Common myeloid progenitor, CD34-positive (primary cell): ENCODE measurements around the gene MND1. TPM values are rescaled to one million over a fixed set of nuclear protein-coding genes. Genes with fewer than 3 reads are reported as not detected.
A peak's percentile ranks its signal among the peaks of the same experiment; 100 is the strongest.

Source experiments
- CTCF ChIA-PET: fragments of 350-600 bp; sonication (Branson Sonifier 250); formaldehyde crosslinking; loops from one replicate; lab custom pipeline; 2021; ENCODE audit warnings: antibody characterized with exemption; lab: Charles Lee
- POLR2A ChIA-PET: fragments of 350-600 bp; sonication (Branson Sonifier 250); formaldehyde crosslinking; loops from one replicate; lab custom pipeline; 2021; ENCODE audit warnings: antibody characterized with exemption; lab: Charles Lee
- DNase-seq, 3 donors: peaks; one replicate each; pipeline versions ENCODE4 v3.0.0 to v3.0.0-alpha.2; 2013
- H3K27ac ChIP-seq, 2 experiments: 1 replicate in 1 of 2; 2 replicates in 1 of 2; pipeline ENCODE4 v1.7.0; 2013; ENCODE audit warnings: inconsistent platforms in 2 of 2, low read length in 2 of 2, mild to moderate bottlenecking in 2 of 2, low read depth in 1 of 2, moderate library complexity in 1 of 2; ENCODE audit not compliant: severe bottlenecking in 2 of 2, insufficient read depth in 1 of 2, poor library complexity in 1 of 2
- H3K27me3 ChIP-seq, 5 experiments: replicated peaks in 2 of 5; 1 replicate in 3 of 5; 2 replicates in 2 of 5; pipeline versions ENCODE4 v1.6.1 to v1.7.0; 2013; ENCODE audit warnings: low read length in 4 of 5, mild to moderate bottlenecking in 2 of 5, moderate library complexity in 2 of 5, inconsistent platforms in 1 of 5; ENCODE audit not compliant: insufficient read depth in 5 of 5, control insufficient read depth in 4 of 5
- H3K36me3 ChIP-seq, 4 experiments: 1 replicate in 2 of 4; 2 replicates in 2 of 4; pipeline versions ENCODE4 v1.6.1 to v1.7.0; 2013; ENCODE audit warnings: low read length in 3 of 4, control low read depth in 1 of 4, mild to moderate bottlenecking in 1 of 4; ENCODE audit not compliant: control insufficient read depth in 4 of 4, insufficient read depth in 4 of 4
- H3K4me1 ChIP-seq, 4 experiments: 1 replicate in 3 of 4; 2 replicates in 1 of 4; pipeline versions ENCODE4 v1.6.1 to v1.7.1; 2013; ENCODE audit warnings: low read length in 3 of 4, mild to moderate bottlenecking in 3 of 4, control low read depth in 1 of 4, inconsistent platforms in 1 of 4, moderate library complexity in 1 of 4; ENCODE audit not compliant: control insufficient read depth in 4 of 4, insufficient read depth in 4 of 4; ENCODE audit errors: control extremely low read depth in 1 of 4
- H3K4me3 ChIP-seq, 7 experiments: 1 replicate in 4 of 7; 2 replicates in 3 of 7; pipeline versions ENCODE4 v1.5.1 to v1.7.0; 2013; ENCODE audit warnings: mild to moderate bottlenecking in 7 of 7, low read length in 6 of 7, moderate library complexity in 6 of 7, inconsistent platforms in 2 of 7, low read depth in 2 of 7, control low read depth in 1 of 7; ENCODE audit not compliant: insufficient read depth in 4 of 7, control insufficient read depth in 1 of 7; ENCODE audit errors: extremely low read depth in 1 of 7
- H3K9me3 ChIP-seq, 5 experiments: 1 replicate in 4 of 5; 2 replicates in 1 of 5; pipeline versions ENCODE4 v1.6.1 to v1.7.1; 2013; ENCODE audit warnings: low read length in 4 of 5, mild to moderate bottlenecking in 2 of 5, inconsistent platforms in 1 of 5, low read depth in 1 of 5, moderate library complexity in 1 of 5; ENCODE audit not compliant: control insufficient read depth in 4 of 5, insufficient read depth in 2 of 5; ENCODE audit errors: control extremely low read depth in 1 of 5
- WGBS: methylation state at CpG from one replicate; pipeline ENCODE4 v1.1.5; 2013; ENCODE audit not compliant: insufficient coverage; 5-methylcytosine and 5-hydroxymethylcytosine counted together
- polyA plus RNA-seq: library from polyadenylated mRNA; unstranded; fragments of 120-200 nt; gene quantifications from one replicate; pipeline ENCODE4 v1.2.1, GENCODE V29; 2013

The MND1 gene
- 4.9 TPM for polyA plus RNA-seq

- peaks cover 12 to 30% (median 21%) of the 10 kb centered on the region in 4 experiments for H3K4me1 ChIP-seq
- H3K36me3 ChIP-seq: peaks cover 0 to 2% (median 0%) of the 10 kb centered on the region in 4 experiments
- no peaks in the 10 kb centered on the region for H3K27me3 ChIP-seq
- WGBS: under 1% methylated on average over 65 of the region's 86 CpGs
- ChIA-PET CTCF (interaction anchor here (0.7 to 6.9 kb wide), 9 partner anchors 18 to 243 kb away, joined by 3 to 62 read pairs (median 4); partner anchors contain the start of gene TMEM131L), POLR2A (interaction anchor here (0.6 to 0.7 kb wide), 2 partner anchors 14 to 230 kb away, joined by 3 to 4 read pairs; no protein-coding TSS in a partner anchor)
- H3K9me3 ChIP-seq: no peaks in the 10 kb centered on the region
- peak within 1 kb of the TSS in 1 of 2 experiments; percentile 50 for H3K27ac ChIP-seq
- peak; percentile 80 to 90 (median 86) for DNase-seq
- H3K4me3 ChIP-seq: peak within 1 kb of the TSS; percentile 82 to 96 (median 93)
Measured at GRCh38 chr4:153344131-153345011, at the start of gene MND1. TSS of gene MND1 (plus strand) at chr4:153344688. CDS start at chr4:153344738, 50 bp downstream.

GRCh38 chr4:153295131-153295755 is 49.2 kb upstream of the MND1 start:
- Histone ChIP-seq H3K27me3 (no peaks in the 10 kb centered on the region), H3K36me3 (peaks cover 0 to 6% (median 0%) of the 10 kb centered on the region in 4 experiments), H3K27ac (no peak overlapping the region), H3K4me3 (no peak overlapping the region), H3K9me3 (peaks cover 0 to 7% (median 6%) of the 10 kb centered on the region in 5 experiments), H3K4me1 (no peaks in the 10 kb centered on the region)
- 96% methylated on average over 40 of the region's 40 CpGs for WGBS
- DNase-seq: no peak
- POLR2A ChIA-PET: no interaction called here
- CTCF ChIA-PET: no interaction called here

GRCh38 chr4:153296040-153296823 is 48.3 kb upstream of the MND1 start:
- DNase-seq: no peak
- Histone ChIP-seq H3K36me3 (peaks cover 0 to 6% (median 0%) of the 10 kb centered on the region in 4 experiments), H3K9me3 (peaks cover 0 to 9% (median 6%) of the 10 kb centered on the region in 5 experiments), H3K27ac (no peak overlapping the region), H3K4me1 (no peaks in the 10 kb centered on the region), H3K4me3 (no peak overlapping the region), H3K27me3 (no peaks in the 10 kb centered on the region)
- 85% methylated on average over 4 of the region's 11 CpGs for WGBS
- POLR2A ChIA-PET: no interaction called here
- CTCF ChIA-PET: no interaction called here

GRCh38 chr4:153297116-153297515 is 47.4 kb upstream of the MND1 start:
- POLR2A ChIA-PET: no interaction called here
- no peak overlapping the region for H3K27ac ChIP-seq
- H3K4me1 ChIP-seq: no peaks in the 10 kb centered on the region
- H3K4me3 ChIP-seq: no peak overlapping the region
- DNase-seq: no peak
- peaks cover 0 to 6% (median 0%) of the 10 kb centered on the region in 4 experiments for H3K36me3 ChIP-seq
- WGBS: 100% methylated on average over 8 of the region's 8 CpGs
- H3K9me3 ChIP-seq: peaks cover 0 to 9% (median 6%) of the 10 kb centered on the region in 5 experiments
- no peaks in the 10 kb centered on the region for H3K27me3 ChIP-seq
- CTCF ChIA-PET: interaction anchor here (0.9 kb wide), 1 partner anchor 154 kb away, joined by 3 read pairs; no protein-coding TSS in a partner anchor

GRCh38 chr4:153310793-153311192 is 33.7 kb upstream of the MND1 start:
- DNase-seq: no peak
- WGBS: 100% methylated on average over 1 of the region's 1 CpG
- Histone ChIP-seq H3K27me3 (no peaks in the 10 kb centered on the region), H3K9me3 (no peaks in the 10 kb centered on the region), H3K4me3 (no peak overlapping the region), H3K27ac (no peak overlapping the region), H3K4me1 (no peaks in the 10 kb centered on the region), H3K36me3 (peaks cover 0 to 2% (median 0%) of the 10 kb centered on the region in 4 experiments)
- ChIA-PET POLR2A (no interaction called here), CTCF (interaction anchor here (0.7 to 1.6 kb wide), 2 partner anchors 9 to 21 kb away, joined by 3 to 4 read pairs; no protein-coding TSS in a partner anchor)

- H3K4me1 ChIP-seq: no peaks in the 10 kb centered on the region
- no CpG with 5 or more reads among the region's 1 CpG for WGBS
- no peaks in the 10 kb centered on the region for H3K27me3 ChIP-seq
- no peaks in the 10 kb centered on the region for H3K9me3 ChIP-seq
- no peak overlapping the region for H3K4me3 ChIP-seq
- DNase-seq: no peak
- H3K27ac ChIP-seq: no peak overlapping the region
- no peaks in the 10 kb centered on the region for H3K36me3 ChIP-seq
- ChIA-PET POLR2A (no interaction called here), CTCF (interaction anchor here (0.7 to 1.2 kb wide), 3 partner anchors 159 to 166 kb away, joined by 3 read pairs; no protein-coding TSS in a partner anchor)
Measured at GRCh38 chr4:153314915-153315314, 29.6 kb upstream of the MND1 start.
